HG03159 (cell line): Measurements from ENCODE around the gene CHD6.
A peak's percentile ranks its signal among the peaks of the same experiment; 100 is the strongest.

ENCODE experiments used
- ATAC-seq: cut with Tn5 transposase; IDR thresholded peaks from one replicate; pipeline ENCODE4 v1.9.1; 2021; ENCODE audit warnings: mild to moderate bottlenecking, moderate library complexity; ENCODE audit not compliant: unreplicated experiment

The CHD6 gene

GRCh38 chr20:41617902-41618806 is at the start of gene CHD6:
TSS of gene CHD6 (minus strand) at chr20:41618377. CDS start at chr20:41551337, 67,040 bp downstream.
- peak; percentile 98 for ATAC-seq

GRCh38 chr20:41664584-41664983 is 46.4 kb upstream of the CHD6 start:
- no peak for ATAC-seq

GRCh38 chr20:41657655-41658054 is 39.5 kb upstream of the CHD6 start:
- ATAC-seq = no peak

GRCh38 chr20:41655962-41656618 is 37.9 kb upstream of the CHD6 start:
- ATAC-seq = no peak

GRCh38 chr20:41654884-41655283 is 36.7 kb upstream of the CHD6 start:
- no peak for ATAC-seq

GRCh38 chr20:41654292-41654691 is 36.1 kb upstream of the CHD6 start:
- no peak for ATAC-seq

GRCh38 chr20:41650231-41650948 is 32.2 kb upstream of the CHD6 start:
- no peak for ATAC-seq

- ATAC-seq = no peak
Observed at GRCh38 chr20:41649489-41649888, 31.3 kb upstream of the CHD6 start.

- ATAC-seq = no peak
Observed at GRCh38 chr20:41645372-41645771, 27.2 kb upstream of the CHD6 start.

- no peak for ATAC-seq
Observed at GRCh38 chr20:41643504-41643938, 25.3 kb upstream of the CHD6 start.

GRCh38 chr20:41639630-41640029 is 21.5 kb upstream of the CHD6 start:
- no peak for ATAC-seq

- no peak for ATAC-seq
Observed at GRCh38 chr20:41638456-41638855, 20.3 kb upstream of the CHD6 start.

GRCh38 chr20:41635158-41635557 is 17.0 kb upstream of the CHD6 start:
- ATAC-seq = no peak

- no peak for ATAC-seq
Observed at GRCh38 chr20:41632896-41633295, 14.7 kb upstream of the CHD6 start.

- no peak for ATAC-seq
Observed at GRCh38 chr20:41631826-41632225, 13.6 kb upstream of the CHD6 start.

- no peak for ATAC-seq
Observed at GRCh38 chr20:41630846-41631245, 12.7 kb upstream of the CHD6 start.

GRCh38 chr20:41627611-41628244 is 9.6 kb upstream of the CHD6 start:
- no peak for ATAC-seq

- ATAC-seq = no peak
Observed at GRCh38 chr20:41627001-41627495, 8.9 kb upstream of the CHD6 start.

- ATAC-seq = no peak
Observed at GRCh38 chr20:41623625-41624375, 5.6 kb upstream of the CHD6 start.

GRCh38 chr20:41622584-41622983 is 4.4 kb upstream of the CHD6 start:
- ATAC-seq = no peak
